GM12864 (cell line): ENCODE measurements around the gene CD9.

Source experiments
- DNase-seq: peaks from one replicate; pipeline ENCODE4 v3.0.0-alpha.2; 2011; ENCODE audit warnings: low read depth
- H3K4me3 ChIP-seq: 2 replicates; pipeline ENCODE4 v1.5.1; 2011; ENCODE audit warnings: mild to moderate bottlenecking, low read depth, low read length, control low read depth
- CTCF ChIP-seq: IDR thresholded peaks from 2 replicates; pipeline ENCODE4 v1.5.1; 2011; ENCODE audit warnings: low read depth, mild to moderate bottlenecking, moderate library complexity, low read length, control low read depth, inconsistent platforms; ENCODE audit errors: missing control alignments

The CD9 gene

GRCh38 chr12:6219980-6220379, 19.8 kb downstream of the CD9 start:
- no peak overlapping the region for H3K4me3 ChIP-seq
- TF ChIP-seq CTCF, result no peak
- DNase-seq, result no peak

GRCh38 chr12:6221146-6221545, 20.9 kb downstream of the CD9 start:
- no peak for DNase-seq
- TF ChIP-seq CTCF, result no peak

GRCh38 chr12:6222078-6222654, 22.0 kb downstream of the CD9 start:
- DNase-seq, result no peak
- no peak for TF ChIP-seq CTCF
- H3K4me3 ChIP-seq, result no peak overlapping the region

More at GRCh38 chr12:6221146-6221545, 20.9 kb downstream of the CD9 start:
- H3K4me3 ChIP-seq, result no peak overlapping the region

GRCh38 chr12:6223545-6223944, 23.3 kb downstream of the CD9 start:
- DNase-seq, result no peak
- no peak overlapping the region for H3K4me3 ChIP-seq
- no peak for TF ChIP-seq CTCF

- DNase-seq, result no peak
- no peak for TF ChIP-seq CTCF
- H3K4me3 ChIP-seq, result no peak overlapping the region
Observed at GRCh38 chr12:6224550-6224949, 24.4 kb downstream of the CD9 start.

GRCh38 chr12:6225630-6226001, 25.4 kb downstream of the CD9 start:
- H3K4me3 ChIP-seq, result no peak overlapping the region
- no peak for DNase-seq
- TF ChIP-seq CTCF, result no peak

GRCh38 chr12:6226002-6226678, 25.9 kb downstream of the CD9 start:
- TF ChIP-seq CTCF, result no peak
- H3K4me3 ChIP-seq, result no peak overlapping the region
- DNase-seq, result no peak
